Embryonic facial prominence (tissue), 1 donor: ENCODE measurements around the gene YTHDF1.
"Not testable (repeated sequence)": the region's sequence is repeated elsewhere in the genome, so short reads cannot be mapped to it uniquely, and the experiment has no call there.

ENCODE experiments used
- DNase-seq: peaks from one replicate; pipeline ENCODE4 v3.0.0-alpha.2; 2016; ENCODE audit errors: extremely low spot score

YTHDF1 gene

DNA sequence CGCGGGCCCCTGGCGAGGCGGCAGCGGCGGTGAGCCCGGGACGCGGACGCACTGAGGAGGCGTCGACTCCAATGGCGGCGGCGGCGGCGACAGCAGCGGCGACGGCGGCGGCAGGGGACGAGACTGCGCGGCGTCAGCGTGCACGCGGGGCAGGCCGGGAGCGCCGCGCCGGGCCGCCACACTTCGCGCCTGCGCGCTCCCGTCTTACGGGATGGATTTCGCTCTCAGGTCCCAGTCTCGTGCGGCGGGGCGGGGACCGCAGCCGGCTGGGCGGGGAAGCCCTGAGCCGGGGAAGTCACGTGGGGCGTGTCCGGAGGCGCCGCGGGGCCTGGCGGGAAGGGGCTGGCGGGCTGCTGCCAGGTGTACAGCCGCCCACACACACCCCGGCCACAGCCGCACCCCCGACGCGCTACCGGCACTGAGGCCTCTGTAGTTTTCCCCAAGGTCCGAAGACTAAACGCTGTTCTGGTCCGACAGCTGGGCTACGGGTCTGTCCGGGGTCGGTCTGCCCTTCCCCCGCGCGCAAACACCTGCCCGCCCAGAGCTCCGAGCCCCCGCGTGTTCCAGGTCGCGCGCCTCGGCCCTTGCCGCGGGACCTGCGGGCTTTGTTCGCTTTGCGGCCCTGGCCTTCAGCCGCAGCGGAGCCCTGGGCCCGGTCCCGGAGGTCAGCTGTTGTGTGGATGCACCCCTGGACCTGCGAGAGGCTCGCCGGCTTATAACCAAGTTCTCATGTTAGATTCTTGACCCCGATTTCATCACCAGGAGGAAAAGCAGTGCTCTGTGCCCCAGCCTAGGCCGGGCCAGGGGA, at the start of gene YTHDF1:
TSS of gene YTHDF1 (minus strand) at position 91 of the 808 bp plus-strand sequence. CDS start 239 bp downstream, outside the sequence.
- peak; percentile 88 for DNase-seq

DNA sequence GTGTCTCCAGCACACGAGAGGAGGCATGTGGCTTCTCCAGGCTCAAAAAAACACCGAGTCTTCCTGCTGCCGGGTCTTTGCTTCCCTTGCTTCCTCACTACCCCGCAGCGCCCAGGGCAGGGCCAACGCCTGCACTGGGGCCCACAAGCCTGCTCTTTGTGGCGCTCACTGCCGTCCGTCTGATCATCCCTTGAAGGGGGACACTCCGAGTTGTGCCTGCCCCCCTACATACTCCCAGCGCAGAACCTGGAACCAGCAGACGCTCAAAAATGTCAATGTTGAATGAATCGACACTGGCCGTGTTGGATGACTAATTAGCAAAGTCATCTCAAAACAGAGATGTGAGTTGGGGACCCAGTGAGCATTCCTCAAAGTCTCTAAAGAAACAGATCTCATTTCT, 48.6 kb upstream of the YTHDF1 start:
- no peak for DNase-seq

DNA sequence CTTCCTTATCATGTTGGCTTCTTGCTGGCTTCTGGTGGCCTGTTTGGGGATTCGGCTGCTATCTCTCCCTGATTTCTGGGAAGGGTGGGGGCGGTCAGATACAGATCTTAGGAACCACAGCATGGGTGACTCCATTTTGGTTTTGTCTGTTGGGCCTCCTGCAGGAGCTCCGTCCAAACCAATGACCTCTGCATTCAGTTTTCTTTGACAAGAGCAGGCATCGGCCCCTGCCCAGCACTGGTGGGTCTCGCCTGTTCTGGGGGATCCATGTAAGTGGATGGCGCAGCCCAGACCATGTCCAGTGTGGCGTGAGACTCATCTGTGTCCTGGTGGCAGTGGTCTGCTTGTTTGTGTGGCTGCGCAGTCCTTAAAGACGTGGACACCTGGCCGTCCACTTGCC, 48.1 kb upstream of the YTHDF1 start:
- DNase-seq: no peak

GRCh38 chr20:63262836-63263235, 46.9 kb upstream of the YTHDF1 start:
- no peak for DNase-seq

DNA sequence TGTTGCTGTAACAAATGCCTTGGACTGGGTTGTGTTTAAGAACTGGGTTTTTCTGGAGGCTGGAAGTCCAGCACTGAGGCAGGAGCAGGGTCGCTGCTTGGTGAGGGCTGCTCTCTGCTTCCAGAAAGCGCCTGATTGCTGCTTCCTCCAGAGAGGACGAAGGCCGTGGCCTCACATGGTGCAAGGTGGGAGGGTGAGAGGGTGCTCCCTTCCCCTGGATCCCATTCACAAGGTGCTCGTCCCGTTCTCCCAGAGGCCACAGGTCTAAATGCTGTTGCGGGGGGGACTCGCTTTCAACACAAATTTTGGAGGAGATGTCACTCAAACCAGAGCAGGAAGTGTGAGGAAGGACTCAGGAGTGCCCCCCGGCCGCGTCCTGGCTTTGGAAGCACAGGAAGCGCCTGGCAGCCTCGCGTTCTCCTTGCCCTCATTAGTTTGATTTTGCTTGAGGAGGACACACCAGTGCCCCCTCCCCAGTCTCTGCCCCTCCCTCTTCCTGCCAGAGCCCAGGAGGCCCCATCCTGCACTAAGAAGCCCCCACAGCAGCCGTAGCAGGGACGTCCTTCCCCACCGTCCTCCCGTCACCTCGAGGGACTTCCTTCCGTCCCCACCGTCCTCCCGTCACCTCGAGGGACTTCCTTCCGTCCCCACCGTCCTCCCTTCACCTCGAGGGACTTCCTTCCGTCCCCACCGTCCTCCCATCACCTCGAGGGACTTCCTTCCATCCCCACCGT, 46.0 kb upstream of the YTHDF1 start:
- DNase-seq: no peak

GRCh38 chr20:63261060-63261794, 45.3 kb upstream of the YTHDF1 start:
- peak; percentile 38 for DNase-seq

- DNase-seq: no peak
These were observed 44.6 kb upstream of the YTHDF1 start for GRCh38 chr20:63260521-63260920.

- no peak for DNase-seq
These were observed 44.0 kb upstream of the YTHDF1 start for GRCh38 chr20:63259734-63260460.

DNA sequence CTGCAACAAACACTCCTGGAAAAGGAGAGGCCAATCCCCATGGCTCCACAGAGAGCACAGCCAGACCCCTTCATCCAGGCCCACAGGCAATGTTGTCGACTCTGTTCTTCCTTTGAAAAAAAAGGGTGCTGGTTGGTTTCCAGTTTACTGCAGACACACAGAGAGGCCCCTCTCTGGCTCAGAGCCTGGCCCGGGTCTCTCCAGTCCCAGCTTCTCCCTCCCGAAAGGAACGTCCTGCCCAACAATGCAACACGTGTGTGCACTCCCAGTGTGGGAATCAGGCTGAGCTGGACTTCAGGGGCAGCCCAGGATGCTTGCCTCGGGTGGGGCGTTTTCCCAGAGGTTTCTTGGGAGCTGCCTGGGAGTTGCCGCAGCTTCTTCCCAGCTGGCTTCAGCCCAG, 42.9 kb upstream of the YTHDF1 start:
- no peak for DNase-seq

DNA sequence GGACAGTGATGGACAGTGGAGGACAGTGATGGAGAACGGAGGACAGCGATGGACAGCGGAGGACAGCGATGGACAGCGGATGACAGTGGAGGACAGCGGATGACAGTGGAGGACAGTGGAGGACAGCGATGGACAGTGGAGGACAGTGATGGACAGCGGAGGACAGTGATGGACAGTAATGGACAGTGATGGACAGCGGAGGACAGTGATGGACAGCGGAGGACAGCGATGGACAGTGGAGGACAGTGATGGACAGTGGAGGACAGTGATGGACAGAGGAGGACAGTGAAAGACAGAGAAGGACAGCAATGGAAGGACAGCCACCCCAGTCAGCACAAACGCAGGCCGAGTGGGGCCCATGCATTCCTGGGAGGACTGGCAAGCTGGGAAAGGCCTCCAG, 41.7 kb upstream of the YTHDF1 start:
- DNase-seq: no peak

DNA sequence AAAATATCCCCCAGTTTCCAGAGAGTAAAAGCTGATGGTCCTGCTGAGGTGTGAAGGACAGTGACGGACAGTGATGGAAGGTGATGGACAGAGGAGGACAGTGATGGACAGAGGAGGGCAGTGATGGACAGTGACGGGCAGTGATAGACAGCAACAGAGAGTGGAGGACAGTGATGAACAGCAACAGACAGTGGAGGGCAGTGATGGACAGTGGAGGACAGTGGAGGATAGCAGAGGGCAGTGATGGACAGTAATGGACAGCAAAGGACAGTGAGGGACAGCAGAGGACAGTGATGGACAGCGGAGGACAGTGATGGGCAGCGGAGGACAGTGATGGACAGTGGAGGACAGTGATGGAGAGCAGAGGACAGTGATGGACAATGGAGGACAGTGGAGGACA, 41.0 kb upstream of the YTHDF1 start:
- no peak for DNase-seq

GRCh38 chr20:63255931-63256704, 40.2 kb upstream of the YTHDF1 start:
- DNase-seq: no peak

GRCh38 chr20:63254606-63255384, 38.9 kb upstream of the YTHDF1 start:
- DNase-seq: no peak

DNA sequence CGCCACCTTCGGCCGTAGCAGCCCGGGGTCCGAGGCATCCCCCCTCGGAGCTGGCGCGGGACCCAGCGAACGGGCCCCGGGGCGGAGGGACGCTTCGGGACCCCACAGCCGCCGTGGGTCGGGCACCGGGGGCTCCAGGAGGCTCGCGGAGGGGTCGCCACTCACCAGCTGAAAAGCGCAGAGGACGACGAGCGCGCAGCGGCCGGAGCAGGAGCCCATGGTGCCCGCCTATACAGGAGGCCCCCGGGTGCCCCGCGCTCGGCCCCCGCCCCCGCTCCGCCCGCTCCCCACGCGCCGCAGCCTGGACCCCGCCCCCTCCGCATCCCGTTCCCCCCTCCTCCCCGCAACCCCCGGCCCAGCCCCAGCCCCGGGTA, 38.3 kb upstream of the YTHDF1 start, which contains the start of gene NKAIN4:
TSS of gene NKAIN4 (minus strand) at position 232 of the 374 bp plus-strand sequence. CDS start at position 219, 13 bp downstream.
- no peak for DNase-seq

GRCh38 chr20:63253438-63254231, 37.7 kb upstream of the YTHDF1 start:
- no peak for DNase-seq

- DNase-seq: no peak
These were observed 37.1 kb upstream of the YTHDF1 start for GRCh38 chr20:63253065-63253437.

DNA sequence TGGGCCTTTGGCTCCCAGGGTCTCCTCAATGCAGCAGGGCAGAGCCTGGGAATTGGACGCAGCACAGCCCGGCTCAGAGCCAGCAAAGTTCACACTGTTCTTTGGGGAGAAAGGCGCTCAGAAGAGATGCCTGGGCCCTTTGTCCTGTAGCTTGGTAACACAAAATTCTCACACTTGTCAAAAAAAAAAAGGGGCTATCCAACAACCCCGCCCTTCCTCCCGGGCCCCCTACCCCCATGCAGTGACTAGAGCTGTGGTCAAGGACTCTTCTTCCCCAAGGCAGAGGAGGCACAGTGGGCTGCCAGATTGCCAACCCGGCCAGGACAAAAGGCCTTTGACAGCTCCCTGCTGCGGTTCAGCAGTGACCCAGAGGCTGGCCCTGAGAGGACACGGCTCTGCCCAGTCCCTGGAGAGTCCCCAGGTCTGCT, 36.4 kb upstream of the YTHDF1 start:
- no peak for DNase-seq

DNA sequence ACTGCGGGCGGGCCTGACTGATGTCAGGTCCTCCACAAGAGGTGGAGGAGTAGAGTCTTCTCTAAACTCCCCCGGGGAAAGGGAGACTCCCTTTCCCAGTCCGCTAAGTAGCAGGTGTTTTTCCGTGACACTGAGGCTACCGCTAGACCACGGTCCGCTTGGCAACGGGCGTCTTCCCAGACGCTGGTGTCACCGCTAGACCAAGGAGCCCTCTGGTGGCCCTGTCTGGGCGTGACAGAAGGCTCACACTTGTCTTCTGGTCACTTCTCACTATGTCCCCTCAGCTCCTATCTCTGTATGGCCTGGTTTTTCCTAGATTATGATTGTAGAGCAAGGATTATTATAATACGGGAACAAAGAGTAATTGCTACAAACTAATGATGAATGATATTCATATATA, 35.4 kb upstream of the YTHDF1 start:
- not testable (repeated sequence) for DNase-seq

DNA sequence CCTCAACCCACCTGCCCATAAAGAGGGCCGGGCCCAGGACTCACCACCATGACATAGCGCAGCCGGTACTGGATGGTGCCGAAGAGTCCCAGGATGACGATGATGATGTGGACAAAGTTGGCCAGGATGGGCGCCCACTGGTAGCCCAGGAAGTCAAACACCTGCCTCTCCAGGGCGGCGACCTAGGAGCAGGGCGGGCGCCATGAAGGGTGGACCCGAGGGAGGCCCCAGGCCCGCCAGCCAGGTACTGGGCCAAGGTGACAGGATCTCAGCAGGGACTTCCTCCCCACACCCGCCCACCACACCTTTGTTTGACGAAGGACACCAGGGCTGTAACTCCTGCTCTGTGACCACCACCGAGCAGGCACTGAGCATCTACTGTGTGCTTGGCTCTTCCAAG, 34.0 kb upstream of the YTHDF1 start:
- DNase-seq: no peak
